H1 (cell line): ENCODE results near the gene CXorf49B. TPM values are rescaled to one million over a fixed set of nuclear protein-coding genes. Genes with fewer than 3 reads are reported as not detected.
"Not testable (repeated sequence)": the region's sequence is repeated elsewhere in the genome, so short reads cannot be mapped to it uniquely, and the experiment has no call there.

Experiments used
- CTCF ChIA-PET: fragments of 300-600 bp; sonication (Branson Sonifier 250); formaldehyde crosslinking; loops from one replicate; lab custom pipeline; 2021; ENCODE audit not compliant: partially characterized antibody; lab: Charles Lee
- POLR2A ChIA-PET: fragments of 300-600 bp; sonication (Branson Sonifier 250); formaldehyde crosslinking; loops from one replicate; lab custom pipeline; 2021; ENCODE audit warnings: inconsistent platforms; ENCODE audit not compliant: partially characterized antibody; lab: Charles Lee
- DNase-seq, 2 experiments: peaks; one replicate each; pipeline versions ENCODE4 v3.0.0 to v3.0.0-alpha.2; 2010 to 2022; ENCODE audit warnings: low spot score in 2 of 2, low read depth in 1 of 2, mixed read lengths in 1 of 2
- FAIRE-seq: peaks from 2 replicates; lab custom pipeline; 2011; peaks lifted over from hg19 to GRCh38; lab: Jason Lieb, UNC
- H2AFZ ChIP-seq: 2 replicates; pipeline ENCODE4 v1.8.1; 2012; ENCODE audit warnings: low read length, inconsistent platforms
- H2AK5ac ChIP-seq: 2 replicates; pipeline ENCODE4 v1.6.1; 2013; ENCODE audit warnings: low read depth, low read length
- H2BK120ac ChIP-seq: replicated peaks from 2 replicates; pipeline ENCODE3; 2013; ENCODE audit warnings: low read depth, low read length, inconsistent platforms
- H2BK12ac ChIP-seq: 2 replicates; pipeline ENCODE4 v1.6.1; 2013; ENCODE audit warnings: low read depth, low read length
- H2BK15ac ChIP-seq: 2 replicates; pipeline ENCODE4 v1.6.1; 2013; ENCODE audit warnings: low read length
- H2BK20ac ChIP-seq: 2 replicates; pipeline ENCODE4 v1.6.1; 2013; ENCODE audit warnings: low read length
- H2BK5ac ChIP-seq: 2 replicates; pipeline ENCODE4 v1.6.1; 2013; ENCODE audit warnings: low read depth, low read length
- H3K14ac ChIP-seq: 2 replicates; pipeline ENCODE4 v1.6.1; 2013; ENCODE audit warnings: inconsistent platforms; ENCODE audit not compliant: insufficient read length
- H3K18ac ChIP-seq: 2 replicates; pipeline ENCODE4 v1.6.1; 2013; ENCODE audit warnings: low read length; ENCODE audit errors: extremely low read depth
- H3K23ac ChIP-seq: 2 replicates; pipeline ENCODE4 v1.6.1; 2013; ENCODE audit warnings: inconsistent platforms; ENCODE audit not compliant: insufficient read length
- H3K23me2 ChIP-seq: 2 replicates; pipeline ENCODE4 v1.6.1; 2013; ENCODE audit warnings: low read depth, low read length
- H3K27ac ChIP-seq: 2 replicates; pipeline ENCODE4 v1.6.1; 2011; ENCODE audit warnings: low read depth, low read length, inconsistent platforms
- H3K27me3 ChIP-seq, 4 experiments: replicated peaks in 1 of 4; 1 replicate in 1 of 4; 2 replicates in 3 of 4; pipeline versions ENCODE4 v1.6.1 to v1.8.1; 2011 to 2013; ENCODE audit warnings: low read length in 3 of 4, mild to moderate bottlenecking in 3 of 4, inconsistent platforms in 2 of 4, mixed read lengths in 2 of 4, moderate library complexity in 1 of 4; ENCODE audit not compliant: control insufficient read depth in 3 of 4, insufficient read depth in 3 of 4; ENCODE audit errors: extremely low read depth in 1 of 4
- H3K36me3 ChIP-seq, 4 experiments: 2 replicates each; pipeline versions ENCODE4 v1.6.1 to v1.8.1; 2011 to 2013; ENCODE audit warnings: mild to moderate bottlenecking in 4 of 4, low read length in 3 of 4, moderate library complexity in 2 of 4, control low read depth in 1 of 4, inconsistent platforms in 1 of 4; ENCODE audit not compliant: insufficient read depth in 4 of 4, control insufficient read depth in 2 of 4
- H3K4ac ChIP-seq: replicated peaks from 2 replicates; pipeline ENCODE3; 2013; ENCODE audit warnings: low read length, low read depth, mixed read lengths, inconsistent platforms; ENCODE audit not compliant: insufficient read length
- H3K4me1 ChIP-seq, 4 experiments: replicated peaks in 1 of 4; 1 replicate in 1 of 4; 2 replicates in 3 of 4; pipeline versions ENCODE4 v1.6.1 to v1.8.1; 2011 to 2013; ENCODE audit warnings: low read length in 3 of 4, inconsistent platforms in 2 of 4, mixed read lengths in 1 of 4; ENCODE audit not compliant: insufficient read depth in 4 of 4, control insufficient read depth in 3 of 4
- H3K4me2 ChIP-seq, 2 experiments: 2 replicates each; pipeline versions ENCODE4 v1.6.1 to v1.8.1; 2011 to 2013; ENCODE audit warnings: low read depth in 2 of 2, low read length in 2 of 2, control low read depth in 1 of 2, inconsistent platforms in 1 of 2, mild to moderate bottlenecking in 1 of 2; ENCODE audit not compliant: insufficient read depth in 1 of 2
- H3K4me3 ChIP-seq, 4 experiments: fragments of 200-600, 300-600 bp in 1 of 4; sonication (generic), shearing (Covaris generic), sonication (Bioruptor Twin) in 1 of 4; 2 replicates each; pipeline versions ENCODE4 v1.5.1 to v1.8.1; 2011 to 2016; ENCODE audit warnings: low read length in 4 of 4, low read depth in 3 of 4, control low read depth in 2 of 4, inconsistent platforms in 2 of 4, mild to moderate bottlenecking in 2 of 4, mixed read lengths in 1 of 4, moderate library complexity in 1 of 4; ENCODE audit not compliant: insufficient read depth in 2 of 4; ENCODE audit errors: extremely low read depth in 1 of 4
- H3K56ac ChIP-seq: replicated peaks from 2 replicates; pipeline ENCODE3; 2013; ENCODE audit warnings: low read depth, mild to moderate bottlenecking, mixed read lengths, low read length, inconsistent platforms; ENCODE audit not compliant: insufficient read length
- H3K79me1 ChIP-seq: 2 replicates; pipeline ENCODE4 v1.6.1; 2013; ENCODE audit warnings: low read depth, low read length, control low read depth
- H3K79me2 ChIP-seq, 2 experiments: 2 replicates each; pipeline versions ENCODE4 v1.6.1 to v1.8.1; 2012 to 2013; ENCODE audit warnings: low read length in 2 of 2, mild to moderate bottlenecking in 2 of 2, inconsistent platforms in 1 of 2; ENCODE audit not compliant: insufficient read depth in 2 of 2, control insufficient read depth in 1 of 2
- H3K9ac ChIP-seq, 4 experiments: replicated peaks in 1 of 4; 1 replicate in 1 of 4; 2 replicates in 3 of 4; pipeline versions ENCODE4 v1.6.1 to v1.8.1; 2011 to 2013; ENCODE audit warnings: low read depth in 3 of 4, low read length in 3 of 4, control low read depth in 2 of 4, mild to moderate bottlenecking in 2 of 4, moderate library complexity in 2 of 4, inconsistent platforms in 1 of 4; ENCODE audit errors: extremely low read depth in 1 of 4
- H3K9me3 ChIP-seq, 2 experiments: 2 replicates each; pipeline versions ENCODE4 v1.6.1 to v1.8.1; 2012 to 2013; ENCODE audit warnings: mild to moderate bottlenecking in 2 of 2, moderate library complexity in 2 of 2, control low read depth in 1 of 2, inconsistent platforms in 1 of 2, low read depth in 1 of 2, low read length in 1 of 2, mixed read lengths in 1 of 2; ENCODE audit not compliant: insufficient read depth in 2 of 2
- H4K20me1 ChIP-seq, 2 experiments: replicated peaks in 1 of 2; 2 replicates each; pipeline versions ENCODE3 to v1.8.1; 2011 to 2013; ENCODE audit warnings: inconsistent platforms in 2 of 2, low read length in 2 of 2, mild to moderate bottlenecking in 1 of 2; ENCODE audit not compliant: insufficient read depth in 2 of 2, control insufficient read depth in 1 of 2
- H4K5ac ChIP-seq: 2 replicates; pipeline ENCODE4 v1.6.1; 2013; ENCODE audit warnings: low read length, low read depth, mixed read lengths, inconsistent platforms; ENCODE audit not compliant: insufficient read length
- H4K8ac ChIP-seq: 2 replicates; pipeline ENCODE4 v1.8.0; 2013; ENCODE audit warnings: mild to moderate bottlenecking, moderate library complexity, low read length, inconsistent platforms; ENCODE audit not compliant: insufficient read depth; ENCODE audit errors: extremely low read depth
- H4K91ac ChIP-seq: replicated peaks from 2 replicates; pipeline ENCODE3; 2013; ENCODE audit warnings: low read length, mixed read lengths, inconsistent platforms; ENCODE audit not compliant: insufficient read length
- WGBS, 2 experiments: shearing (Covaris generic) in 1 of 2; methylation state at CpG; one replicate each; pipeline versions ENCODE4 v1.1.6 to v1.1.7; 2013 to 2015; ENCODE audit warnings: low lambda C conversion rate in 2 of 2, mixed read lengths in 2 of 2, inconsistent platforms in 1 of 2, low coverage in 1 of 2, missing lambda C conversion rate in 1 of 2; ENCODE audit not compliant: insufficient replicate concordance in 2 of 2, insufficient coverage in 1 of 2, insufficient read length in 1 of 2; ENCODE audit errors: extremely low coverage in 1 of 2, missing lambda C conversion rate in 1 of 2; 5-methylcytosine and 5-hydroxymethylcytosine counted together
- polyA plus RNA-seq, 7 experiments: library from polyadenylated mRNA; depleted of rRNA in 3 of 7; stranded (reverse) in 5 of 7; unstranded in 2 of 7; fragments of >200 nt in 5 of 7; fragments of 200-250 nt in 2 of 7; gene quantifications; 1 replicate in 5 of 7; 2 replicates in 1 of 7; 4 replicates in 1 of 7; pipeline versions ENCODE4 v1.2.1 to v1.2.3, GENCODE V29; 2011 to 2013; ENCODE audit warnings: missing spikeins in 2 of 7, mixed read lengths in 2 of 7
- total RNA-seq: library from RNA; stranded (reverse); fragmentation: NEBNext Ultra II Directional; extraction: Animal tissue kit (Norgen Biotek cat#: 25700); gene quantifications from 2 replicates; pipeline ENCODE4 v1.2.1, GENCODE V29; 2021

The CXorf49B gene
- total and polyA plus RNA-seq, 2 of the 8 experiments (the other 6 are each of a cell fraction or from before 2014, with no cell fraction given): not detected

DNA sequence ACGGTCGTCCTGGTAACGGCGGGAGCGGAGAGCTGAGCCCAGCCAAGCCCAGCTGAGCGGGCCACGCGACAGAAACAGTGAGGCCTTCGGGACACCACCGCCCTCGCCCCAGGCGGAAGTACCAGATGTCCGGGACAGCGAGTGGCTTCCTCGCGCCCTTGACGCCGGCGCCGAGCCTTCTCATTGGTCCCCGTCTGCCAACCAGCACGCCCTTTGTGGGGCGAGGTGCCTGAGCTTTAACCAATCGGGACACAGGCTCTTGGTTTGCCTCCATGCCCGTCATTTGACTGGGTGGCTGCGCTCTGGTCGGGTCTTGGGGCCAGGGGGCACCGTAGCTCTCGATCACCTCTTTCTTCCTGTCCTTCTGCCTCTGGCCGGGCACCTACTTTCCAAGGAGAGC lies 45.0 kb upstream of the CXorf49B start, which contains the start of gene CXorf49:
CXorf49 (minus strand) TSS at position 101 of the 400 bp plus-strand sequence. CDS start 134 bp downstream, outside the sequence.
- H3K4me3 ChIP-seq, H4K91ac ChIP-seq, H3K14ac ChIP-seq, H3K9ac ChIP-seq, H2AK5ac ChIP-seq, H4K8ac ChIP-seq, CTCF ChIA-PET, H3K36me3 ChIP-seq, H3K4ac ChIP-seq, H4K5ac ChIP-seq, H3K79me2 ChIP-seq, H3K27me3 ChIP-seq, H2BK20ac ChIP-seq, H3K18ac ChIP-seq, H2BK120ac ChIP-seq, H3K79me1 ChIP-seq, H2BK15ac ChIP-seq, DNase-seq, H3K4me1 ChIP-seq, H2BK12ac ChIP-seq, H3K4me2 ChIP-seq, FAIRE-seq, H3K23ac ChIP-seq, H3K9me3 ChIP-seq, H2BK5ac ChIP-seq, H3K56ac ChIP-seq, H3K27ac ChIP-seq, H2AFZ ChIP-seq, POLR2A ChIA-PET, H4K20me1 ChIP-seq, H3K23me2 ChIP-seq: not testable (repeated sequence)
- WGBS, 2 experiments: no CpG with 5 or more reads among the region's 30 CpGs

DNA sequence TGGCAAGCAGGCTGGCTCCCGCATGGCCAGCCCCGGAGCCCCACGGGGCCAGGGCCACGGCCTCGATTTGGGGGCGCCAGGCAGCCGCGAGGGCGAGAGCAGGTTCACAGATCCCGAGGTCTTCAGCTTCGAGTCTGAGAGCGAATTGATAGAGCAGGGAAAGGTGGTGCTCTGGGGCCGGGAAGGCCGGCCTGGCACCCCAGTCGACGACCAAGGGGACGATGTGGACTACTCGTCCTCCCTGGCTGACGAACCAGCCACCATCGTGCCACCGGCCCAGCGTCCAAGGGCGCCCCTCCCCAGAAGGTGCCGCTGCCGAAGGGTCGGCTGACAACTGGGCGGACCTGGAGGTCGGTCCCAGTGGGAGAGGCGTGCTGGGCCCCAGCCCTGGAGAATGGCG lies 44.0 kb upstream of the CXorf49B start:
- H3K23me2 ChIP-seq, H3K56ac ChIP-seq, H3K4me2 ChIP-seq, H3K79me2 ChIP-seq, H3K23ac ChIP-seq, H3K27ac ChIP-seq, H2AK5ac ChIP-seq, H2BK12ac ChIP-seq, H3K18ac ChIP-seq, H3K4me1 ChIP-seq, H3K14ac ChIP-seq, H4K20me1 ChIP-seq, H2BK5ac ChIP-seq, H4K5ac ChIP-seq, H2AFZ ChIP-seq, CTCF ChIA-PET, FAIRE-seq, H3K27me3 ChIP-seq, H3K9ac ChIP-seq, H3K4me3 ChIP-seq, H4K91ac ChIP-seq, H4K8ac ChIP-seq, H2BK20ac ChIP-seq, H2BK15ac ChIP-seq, H3K79me1 ChIP-seq, H2BK120ac ChIP-seq, POLR2A ChIA-PET, H3K36me3 ChIP-seq, H3K4ac ChIP-seq, H3K9me3 ChIP-seq: not testable (repeated sequence)
- no CpG with 5 or more reads among the region's 30 CpGs for WGBS, 2 experiments
- DNase-seq: peak in 1 of 2 experiments; percentile 13
